PFSK-1 (cell line): ENCODE results near the gene CEP57L1.

Source experiments
- FOXP2 ChIP-seq: optimal IDR thresholded peaks from 2 replicates; pipeline ENCODE3; 2011; ENCODE audit warnings: borderline replicate concordance, control low read depth, inconsistent platforms; ENCODE audit not compliant: insufficient read depth; ENCODE audit errors: extremely low read length, extremely low read depth
- POLR2AphosphoS5 ChIP-seq: IDR thresholded peaks from 2 replicates; pipeline ENCODE4 v1.6.1; 2012; ENCODE audit warnings: low read depth, mild to moderate bottlenecking, control low read depth, low read length, moderate library complexity
- REST ChIP-seq, 2 experiments: IDR thresholded peaks; 2 replicates each; pipeline versions ENCODE4 v1.6.1 to v1.8.0; 2011 to 2012; ENCODE audit warnings: low read depth in 2 of 2, low read length in 2 of 2, control low read depth in 1 of 2, inconsistent platforms in 1 of 2, mild to moderate bottlenecking in 1 of 2, moderate library complexity in 1 of 2; ENCODE audit not compliant: insufficient read depth in 1 of 2
- SIN3A ChIP-seq: IDR thresholded peaks from 2 replicates; pipeline ENCODE4 v1.6.1; 2012; ENCODE audit warnings: mild to moderate bottlenecking, low read length, moderate library complexity, borderline replicate concordance; ENCODE audit not compliant: insufficient read depth
- TAF1 ChIP-seq: IDR thresholded peaks from 2 replicates; pipeline ENCODE4 v1.6.1; 2012; ENCODE audit warnings: low read length, control low read depth, borderline replicate concordance; ENCODE audit not compliant: insufficient read depth

The CEP57L1 gene

GRCh38 chr6:109104512-109104911 is 9.2 kb downstream of the CEP57L1 start:
- TF ChIP-seq POLR2AphosphoS5 (no peak), TAF1 (no peak), SIN3A (no peak), REST (IDR thresholded peaks at IDR 0.05; ENCODE audit: insufficient read depth in 1 of 2, low read depth in 2 of 2, low read length in 2 of 2) (no peak), FOXP2 (no peak)

GRCh38 chr6:109105681-109106080 is 10.4 kb downstream of the CEP57L1 start:
- TF ChIP-seq FOXP2: no peak
- TF ChIP-seq REST (IDR thresholded peaks at IDR 0.05; ENCODE audit: insufficient read depth in 1 of 2, low read depth in 2 of 2, low read length in 2 of 2): no peak
- TF ChIP-seq POLR2AphosphoS5: no peak
- no peak for TF ChIP-seq SIN3A
- no peak for TF ChIP-seq TAF1

- TF ChIP-seq SIN3A (no peak), REST (IDR thresholded peaks at IDR 0.05; ENCODE audit: insufficient read depth in 1 of 2, low read depth in 2 of 2, low read length in 2 of 2) (no peak), TAF1 (no peak), FOXP2 (no peak), POLR2AphosphoS5 (no peak)
Observed at GRCh38 chr6:109117346-109118035, 22.2 kb downstream of the CEP57L1 start.

GRCh38 chr6:109118337-109118736 is 23.0 kb downstream of the CEP57L1 start:
- TF ChIP-seq POLR2AphosphoS5 (no peak), REST (IDR thresholded peaks at IDR 0.05; ENCODE audit: insufficient read depth in 1 of 2, low read depth in 2 of 2, low read length in 2 of 2) (no peak), TAF1 (no peak), SIN3A (no peak), FOXP2 (no peak)

- no peak for TF ChIP-seq FOXP2
- TF ChIP-seq POLR2AphosphoS5: no peak
- TF ChIP-seq SIN3A: no peak
- TF ChIP-seq TAF1: no peak
- TF ChIP-seq REST (IDR thresholded peaks at IDR 0.05; ENCODE audit: insufficient read depth in 1 of 2, low read depth in 2 of 2, low read length in 2 of 2): no peak
Observed at GRCh38 chr6:109118871-109119354, 23.6 kb downstream of the CEP57L1 start.
